ENCODE measurements around the gene KRT6C.
"Not testable (repeated sequence)": the region's sequence is repeated elsewhere in the genome, so short reads cannot be mapped to it uniquely, and the experiment has no call there.

Gene KRT6C

DNA sequence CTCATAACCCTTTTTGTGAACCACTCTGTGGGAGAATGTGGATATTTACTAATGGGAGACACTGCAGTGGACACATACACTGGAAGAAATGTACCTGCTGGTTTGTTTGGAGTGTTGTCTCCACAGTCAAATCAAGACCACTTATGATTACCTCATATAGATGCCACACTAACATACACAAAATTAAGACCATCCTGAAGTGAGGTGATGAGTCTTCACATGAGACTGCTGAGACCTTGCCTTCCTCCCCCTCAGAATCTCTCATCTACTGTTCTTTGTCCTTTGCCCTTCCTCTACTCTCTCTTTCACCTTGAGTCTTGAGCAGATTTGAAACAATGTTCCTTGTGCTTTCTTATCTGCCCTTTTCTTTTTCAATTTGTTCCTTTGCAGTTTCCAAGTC, 15.1 kb upstream of the KRT6C start:
- no peaks in the 10 kb centered on the region for H3K79me2 ChIP-seq (ENCODE audit: control insufficient read depth, insufficient read depth, low read length, unreplicated experiment)
- no peaks in the 10 kb centered on the region for H3K27me3 ChIP-seq (ENCODE audit: insufficient read depth, low read length)

DNA sequence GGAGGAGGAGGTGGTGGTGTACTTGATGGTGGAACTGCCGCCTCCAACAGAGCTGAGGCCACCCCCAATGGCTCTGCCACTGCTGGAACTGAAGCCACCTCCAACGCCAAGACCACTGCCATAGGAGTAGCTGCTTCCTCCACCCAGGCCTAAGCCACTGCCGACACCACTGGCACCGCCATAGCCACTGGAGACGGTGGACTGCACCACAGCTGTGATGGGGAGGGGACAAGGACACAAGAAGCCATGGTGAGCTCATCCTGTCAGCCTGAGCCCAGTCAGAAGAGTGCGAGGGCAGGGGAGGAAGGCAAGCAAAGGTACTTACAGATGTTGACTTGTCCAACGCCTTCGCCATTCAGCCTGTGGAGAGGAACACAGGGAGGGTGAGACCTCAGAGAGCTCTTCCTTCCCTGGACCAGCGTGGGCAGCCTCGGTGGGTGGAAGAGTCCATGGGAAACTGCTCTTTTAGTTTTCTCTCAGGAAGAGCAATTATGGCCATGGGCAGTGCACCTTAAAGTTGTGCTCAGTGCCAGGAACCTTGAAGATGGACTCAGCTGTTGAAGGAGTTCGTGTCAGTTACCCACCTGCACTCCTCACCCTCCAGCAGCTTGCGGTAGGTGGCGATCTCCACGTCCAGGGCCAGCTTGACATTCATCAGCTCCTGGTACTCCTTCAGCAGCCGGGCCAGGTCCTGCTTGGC, 14.3 kb upstream of the KRT6C start:
- H3K36me3 ChIP-seq (ENCODE audit: insufficient read depth, low read length); H3K79me2 ChIP-seq (ENCODE audit: control insufficient read depth, insufficient read depth, low read length, unreplicated experiment); H3K4me1 ChIP-seq (ENCODE audit: control insufficient read depth, insufficient read depth, low read length, unreplicated experiment); H2AFZ ChIP-seq (ENCODE audit: low read length, unreplicated experiment); H3K4me3 ChIP-seq (ENCODE audit: low read depth, low read length); H3K27ac ChIP-seq (ENCODE audit: low read depth, low read length); H3K27me3 ChIP-seq (ENCODE audit: insufficient read depth, low read length): not testable (repeated sequence)

More for the DNA sequence above, 15.1 kb upstream of the KRT6C start:
- no peaks in the 10 kb centered on the region for H3K36me3 ChIP-seq (ENCODE audit: insufficient read depth, low read length)
- no peak overlapping the region for H2AFZ ChIP-seq (ENCODE audit: low read length, unreplicated experiment)
- H3K4me1 ChIP-seq (ENCODE audit: control insufficient read depth, insufficient read depth, low read length, unreplicated experiment) = peaks cover 9% of the 10 kb centered on the region
- H3K4me3 ChIP-seq (ENCODE audit: low read depth, low read length) = no peak overlapping the region
- H3K27ac ChIP-seq (ENCODE audit: low read depth, low read length) = no peak overlapping the region

DNA sequence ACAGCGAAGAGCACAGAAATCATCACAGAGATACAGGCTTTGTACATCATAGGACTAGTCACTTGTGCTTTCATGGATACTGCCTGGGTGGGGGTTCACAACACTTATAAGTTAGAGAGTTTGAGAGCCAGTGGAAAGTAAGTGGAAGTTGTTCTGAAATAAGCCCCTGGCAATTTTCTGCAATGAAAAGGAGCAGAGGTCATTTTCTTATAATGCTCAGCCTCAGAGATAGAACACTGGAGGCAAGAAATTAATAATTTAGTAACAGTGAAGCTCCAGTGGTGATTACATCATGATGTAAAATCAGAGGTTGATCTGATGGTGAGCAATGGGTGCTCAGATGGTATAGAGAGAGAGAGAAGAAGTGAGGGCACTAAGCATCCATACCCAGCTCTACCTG, 13.6 kb upstream of the KRT6C start:
- Histone ChIP-seq H3K4me3 (ENCODE audit: low read depth, low read length) (no peak overlapping the region), H3K27ac (ENCODE audit: low read depth, low read length) (no peak overlapping the region)

DNA sequence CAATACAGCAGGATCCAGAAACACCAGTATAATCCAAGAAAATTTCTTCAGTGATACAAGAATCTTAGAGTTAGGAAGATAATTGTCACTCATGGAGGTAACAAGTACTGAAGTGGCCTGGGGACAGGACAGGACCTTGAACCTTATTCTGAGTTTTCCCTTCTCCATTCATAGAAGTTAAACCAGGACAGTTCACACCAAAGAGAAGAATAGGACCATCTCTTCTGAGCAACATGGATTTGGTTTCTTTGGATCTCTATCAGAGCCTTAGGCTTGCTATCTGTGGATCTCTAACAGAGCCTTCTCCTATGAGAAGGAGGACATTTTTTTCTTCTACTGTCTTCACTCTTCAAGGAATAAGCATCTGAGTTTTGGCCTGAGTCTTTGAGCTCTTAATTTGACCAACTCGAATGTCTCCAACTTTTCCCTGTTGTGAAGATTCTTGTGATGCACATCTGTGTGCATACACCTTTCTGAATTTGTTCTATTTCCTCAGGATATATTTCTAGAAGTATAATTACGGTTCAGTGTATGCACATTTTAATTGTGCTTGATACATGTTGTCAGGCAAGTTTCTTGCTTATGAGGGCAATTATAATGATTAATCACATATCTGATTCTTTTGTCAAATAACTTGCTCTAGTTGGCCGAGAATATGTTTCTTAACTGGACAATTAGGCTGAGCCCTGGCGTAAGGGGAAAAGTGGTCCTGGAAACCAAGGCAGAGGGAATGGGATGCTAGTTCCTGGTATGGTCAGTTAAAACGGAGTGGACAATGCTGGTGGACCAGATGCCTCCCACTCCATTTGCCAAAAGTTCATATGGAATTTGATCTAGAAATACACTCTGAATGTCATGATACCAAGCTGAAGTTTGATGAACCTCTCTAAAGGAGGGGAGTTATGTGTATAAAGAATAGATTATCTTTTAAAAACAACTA, 12.8 kb upstream of the KRT6C start:
- Histone ChIP-seq H3K4me1 (ENCODE audit: control insufficient read depth, insufficient read depth, low read length, unreplicated experiment) (no peaks in the 10 kb centered on the region), H3K27ac (ENCODE audit: low read depth, low read length) (no peak overlapping the region), H3K79me2 (ENCODE audit: control insufficient read depth, insufficient read depth, low read length, unreplicated experiment) (no peaks in the 10 kb centered on the region), H3K36me3 (ENCODE audit: insufficient read depth, low read length) (no peaks in the 10 kb centered on the region), H3K27me3 (ENCODE audit: insufficient read depth, low read length) (no peaks in the 10 kb centered on the region), H2AFZ (ENCODE audit: low read length, unreplicated experiment) (no peak overlapping the region), H3K4me3 (ENCODE audit: low read depth, low read length) (no peak overlapping the region)

More for the DNA sequence above, 13.6 kb upstream of the KRT6C start:
- H2AFZ ChIP-seq (ENCODE audit: low read length, unreplicated experiment) = no peak overlapping the region
- no peaks in the 10 kb centered on the region for H3K27me3 ChIP-seq (ENCODE audit: insufficient read depth, low read length)
- H3K36me3 ChIP-seq (ENCODE audit: insufficient read depth, low read length) = no peaks in the 10 kb centered on the region
- H3K4me1 ChIP-seq (ENCODE audit: control insufficient read depth, insufficient read depth, low read length, unreplicated experiment) = no peaks in the 10 kb centered on the region
- no peaks in the 10 kb centered on the region for H3K79me2 ChIP-seq (ENCODE audit: control insufficient read depth, insufficient read depth, low read length, unreplicated experiment)

DNA sequence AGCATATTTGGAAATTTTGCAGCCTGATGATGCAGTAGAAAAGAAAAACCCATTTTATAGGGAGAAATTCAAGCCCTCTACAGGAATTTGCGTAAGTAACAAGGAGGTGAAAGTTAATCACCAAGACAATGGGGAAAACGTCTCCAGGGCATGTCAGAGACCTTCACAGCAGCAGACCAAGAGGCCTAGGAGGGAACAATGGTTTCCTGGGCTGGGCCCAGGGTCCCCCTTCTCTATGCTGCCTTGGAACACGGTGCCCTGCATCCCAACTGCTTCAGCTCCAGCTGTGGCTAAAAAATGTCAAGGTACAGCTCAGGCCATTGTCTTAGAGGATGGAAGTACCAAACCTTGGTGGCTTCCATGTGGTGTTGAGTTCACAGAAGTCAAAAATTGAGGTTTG, 6.5 kb upstream of the KRT6C start:
- H3K4me1 ChIP-seq (ENCODE audit: control insufficient read depth, insufficient read depth, low read length, unreplicated experiment) = no peaks in the 10 kb centered on the region
- no peaks in the 10 kb centered on the region for H3K79me2 ChIP-seq (ENCODE audit: control insufficient read depth, insufficient read depth, low read length, unreplicated experiment)
- no peak overlapping the region for H2AFZ ChIP-seq (ENCODE audit: low read length, unreplicated experiment)
- H3K36me3 ChIP-seq (ENCODE audit: insufficient read depth, low read length) = no peaks in the 10 kb centered on the region
- no peak overlapping the region for H3K4me3 ChIP-seq (ENCODE audit: low read depth, low read length)
- H3K27ac ChIP-seq (ENCODE audit: low read depth, low read length) = no peak overlapping the region
- no peaks in the 10 kb centered on the region for H3K27me3 ChIP-seq (ENCODE audit: insufficient read depth, low read length)

DNA sequence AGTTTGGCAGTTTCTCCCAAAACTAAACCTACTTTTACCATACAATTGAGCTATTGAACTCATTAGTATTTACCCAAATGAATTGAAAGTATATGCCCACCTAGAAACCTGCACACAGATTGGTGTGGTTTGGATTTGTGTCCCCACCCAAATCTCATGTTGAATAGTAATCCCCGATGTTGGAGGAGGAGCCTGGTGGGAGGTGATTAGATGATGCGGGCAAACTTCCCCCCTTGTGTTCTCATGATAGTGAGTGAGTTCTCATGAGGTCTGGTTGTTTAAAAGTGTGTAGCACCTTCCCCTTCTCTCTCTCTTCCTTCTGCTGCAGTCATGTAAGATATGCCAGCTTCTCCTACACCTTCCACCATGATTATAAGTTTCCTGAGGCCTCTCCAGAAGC, 4.0 kb upstream of the KRT6C start:
- no peaks in the 10 kb centered on the region for H3K79me2 ChIP-seq (ENCODE audit: control insufficient read depth, insufficient read depth, low read length, unreplicated experiment)
- no peak overlapping the region for H2AFZ ChIP-seq (ENCODE audit: low read length, unreplicated experiment)
- no peaks in the 10 kb centered on the region for H3K27me3 ChIP-seq (ENCODE audit: insufficient read depth, low read length)
- no peak overlapping the region for H3K4me3 ChIP-seq (ENCODE audit: low read depth, low read length)
- H3K27ac ChIP-seq (ENCODE audit: low read depth, low read length) = no peak overlapping the region
- H3K36me3 ChIP-seq (ENCODE audit: insufficient read depth, low read length) = no peaks in the 10 kb centered on the region
- no peaks in the 10 kb centered on the region for H3K4me1 ChIP-seq (ENCODE audit: control insufficient read depth, insufficient read depth, low read length, unreplicated experiment)

DNA sequence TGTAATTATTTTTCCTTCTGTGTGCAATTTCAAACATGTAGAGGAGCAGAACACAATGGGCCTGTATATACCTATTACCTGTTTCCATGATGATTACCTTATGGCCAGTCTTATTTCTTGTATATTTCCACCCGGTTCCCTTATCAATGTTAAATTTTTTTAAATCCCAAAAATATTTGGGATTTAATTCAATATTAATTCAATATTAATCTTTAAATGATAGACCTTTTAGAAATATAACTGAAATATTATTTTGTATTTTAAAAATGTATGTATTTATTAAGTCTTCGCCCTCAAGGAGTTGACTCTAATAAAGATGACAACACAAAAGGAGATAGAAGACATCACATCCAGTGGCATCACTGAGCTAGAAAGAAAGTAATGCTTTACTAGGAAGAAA, 607 bp upstream of the KRT6C start:
- no peaks in the 10 kb centered on the region for H3K4me1 ChIP-seq (ENCODE audit: control insufficient read depth, insufficient read depth, low read length, unreplicated experiment)
- no peaks in the 10 kb centered on the region for H3K79me2 ChIP-seq (ENCODE audit: control insufficient read depth, insufficient read depth, low read length, unreplicated experiment)
- no peaks in the 10 kb centered on the region for H3K27me3 ChIP-seq (ENCODE audit: insufficient read depth, low read length)
- no peaks in the 10 kb centered on the region for H3K36me3 ChIP-seq (ENCODE audit: insufficient read depth, low read length)
- no peak overlapping the region for H3K27ac ChIP-seq (ENCODE audit: low read depth, low read length)
- H3K4me3 ChIP-seq (ENCODE audit: low read depth, low read length) = no peak overlapping the region
- H2AFZ ChIP-seq (ENCODE audit: low read length, unreplicated experiment) = no peak overlapping the region

DNA sequence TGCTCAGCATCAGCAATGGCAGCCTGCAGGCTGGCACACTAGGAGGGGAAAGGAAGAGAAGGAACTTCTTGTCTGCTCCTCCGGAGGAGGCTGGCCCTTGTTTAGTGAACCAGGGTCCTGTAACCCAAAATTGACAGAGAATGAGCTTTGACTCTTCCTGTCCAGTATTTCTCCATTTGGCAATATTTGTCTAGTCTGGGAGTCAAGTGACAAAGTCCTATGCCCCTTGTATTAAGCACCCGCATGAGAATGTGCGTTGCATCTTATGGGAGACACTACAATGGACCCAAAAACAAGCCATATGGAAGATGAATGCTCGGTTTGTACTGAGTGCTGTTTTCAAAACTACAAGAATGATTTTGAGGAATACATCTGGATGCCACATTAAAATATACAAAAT, 3.8 kb downstream of the KRT6C start:
- H2AFZ ChIP-seq (ENCODE audit: low read length, unreplicated experiment) = no peak overlapping the region
- H3K4me1 ChIP-seq (ENCODE audit: control insufficient read depth, insufficient read depth, low read length, unreplicated experiment) = no peaks in the 10 kb centered on the region
- H3K27ac ChIP-seq (ENCODE audit: low read depth, low read length) = no peak overlapping the region
- no peaks in the 10 kb centered on the region for H3K36me3 ChIP-seq (ENCODE audit: insufficient read depth, low read length)
- H3K4me3 ChIP-seq (ENCODE audit: low read depth, low read length) = no peak overlapping the region
- H3K27me3 ChIP-seq (ENCODE audit: insufficient read depth, low read length) = no peaks in the 10 kb centered on the region
- H3K79me2 ChIP-seq (ENCODE audit: control insufficient read depth, insufficient read depth, low read length, unreplicated experiment) = no peaks in the 10 kb centered on the region

DNA sequence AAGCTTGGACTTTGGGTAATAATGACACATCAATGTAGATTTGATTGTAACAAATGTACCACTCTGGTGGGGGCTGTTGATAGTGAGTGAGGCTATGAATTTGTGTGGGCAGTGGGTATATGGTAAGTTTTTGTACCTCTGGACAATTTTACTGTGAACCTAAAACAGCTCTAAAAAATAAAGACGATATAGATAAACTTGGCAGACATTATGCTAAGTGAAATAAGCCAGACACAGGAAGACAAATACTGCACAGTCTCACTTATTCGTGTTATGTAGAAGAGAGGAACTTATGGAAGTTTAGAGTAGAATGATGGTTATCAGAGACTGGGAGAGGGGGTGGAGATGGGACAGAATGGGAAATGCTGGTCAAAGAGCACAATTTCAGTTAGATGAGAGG, 8.7 kb downstream of the KRT6C start:
- H3K27me3 ChIP-seq (ENCODE audit: insufficient read depth, low read length) = no peaks in the 10 kb centered on the region
- H2AFZ ChIP-seq (ENCODE audit: low read length, unreplicated experiment) = no peak overlapping the region
- H3K79me2 ChIP-seq (ENCODE audit: control insufficient read depth, insufficient read depth, low read length, unreplicated experiment) = no peaks in the 10 kb centered on the region
- H3K36me3 ChIP-seq (ENCODE audit: insufficient read depth, low read length) = no peaks in the 10 kb centered on the region
- no peak overlapping the region for H3K27ac ChIP-seq (ENCODE audit: low read depth, low read length)
- H3K4me3 ChIP-seq (ENCODE audit: low read depth, low read length) = no peak overlapping the region
- no peaks in the 10 kb centered on the region for H3K4me1 ChIP-seq (ENCODE audit: control insufficient read depth, insufficient read depth, low read length, unreplicated experiment)

DNA sequence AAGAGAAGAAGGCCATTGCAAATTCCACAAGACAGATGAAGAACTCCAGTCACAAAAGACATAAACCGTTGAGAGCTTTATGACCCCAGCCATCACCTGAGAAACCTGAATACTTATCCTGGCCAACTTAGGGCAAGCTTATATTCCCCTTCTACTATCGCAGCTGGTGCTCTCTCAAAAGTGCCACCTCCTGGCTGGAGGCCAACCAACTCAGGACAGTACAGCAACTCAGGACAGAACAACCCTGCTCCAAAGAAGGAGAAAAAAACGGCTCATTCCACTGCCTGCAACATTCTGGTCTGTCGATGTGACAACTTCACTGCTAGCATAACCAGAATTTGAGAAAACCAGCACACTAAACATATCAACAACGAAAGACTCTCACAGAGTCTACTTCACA, 11.9 kb downstream of the KRT6C start:
- H3K4me1 ChIP-seq (ENCODE audit: control insufficient read depth, insufficient read depth, low read length, unreplicated experiment) = no peaks in the 10 kb centered on the region
- no peaks in the 10 kb centered on the region for H3K79me2 ChIP-seq (ENCODE audit: control insufficient read depth, insufficient read depth, low read length, unreplicated experiment)
- no peak overlapping the region for H2AFZ ChIP-seq (ENCODE audit: low read length, unreplicated experiment)
- no peak overlapping the region for H3K27ac ChIP-seq (ENCODE audit: low read depth, low read length)
- H3K27me3 ChIP-seq (ENCODE audit: insufficient read depth, low read length) = no peaks in the 10 kb centered on the region
- H3K4me3 ChIP-seq (ENCODE audit: low read depth, low read length) = no peak overlapping the region
- no peaks in the 10 kb centered on the region for H3K36me3 ChIP-seq (ENCODE audit: insufficient read depth, low read length)

DNA sequence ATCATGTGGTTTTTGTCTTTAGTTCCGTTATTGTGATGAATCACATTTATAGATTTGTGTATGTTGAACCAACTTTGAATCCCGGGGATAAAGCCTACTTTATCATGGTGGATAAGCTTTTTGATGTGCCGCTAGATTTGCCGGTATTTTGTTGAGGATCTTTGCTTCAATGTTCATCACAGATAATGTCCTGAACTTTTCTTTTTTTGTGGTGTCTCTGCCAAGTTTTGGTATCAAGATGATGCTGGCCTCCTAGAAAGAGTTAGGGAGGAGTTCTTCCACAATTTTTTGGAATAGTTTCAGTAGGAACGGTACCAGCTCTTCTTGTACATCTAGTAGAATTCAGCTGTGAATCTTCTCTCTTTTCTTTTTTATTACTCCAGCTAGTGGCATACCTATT, 14.7 kb downstream of the KRT6C start:
- Histone ChIP-seq H3K27ac (ENCODE audit: low read depth, low read length) (no peak overlapping the region), H2AFZ (ENCODE audit: low read length, unreplicated experiment) (no peak overlapping the region), H3K4me1 (ENCODE audit: control insufficient read depth, insufficient read depth, low read length, unreplicated experiment) (peaks cover 13% of the 10 kb centered on the region), H3K4me3 (ENCODE audit: low read depth, low read length) (no peak overlapping the region), H3K27me3 (ENCODE audit: insufficient read depth, low read length) (no peaks in the 10 kb centered on the region), H3K36me3 (ENCODE audit: insufficient read depth, low read length) (no peaks in the 10 kb centered on the region), H3K79me2 (ENCODE audit: control insufficient read depth, insufficient read depth, low read length, unreplicated experiment) (no peaks in the 10 kb centered on the region)

Measured in ACC112 (cell line).